Spleen (tissue), 7 donors: Measurements from ENCODE around the gene SLC26A11.

ENCODE experiments used
- POLR2A ChIP-seq, 3 donors: fragments of 450-650 bp; IDR thresholded peaks; one replicate each; pipeline ENCODE4 v1.5.1; 2017; ENCODE audit warnings: antibody characterized with exemption in 3 of 3, mild to moderate bottlenecking in 1 of 3
- TF ChIP-seq, protein P1 (sequence below), 11 experiments: fragments of 200-600 bp in 7 of 11; fragments of 450-650 bp in 4 of 11; sonication (generic) in 4 of 11; IDR thresholded peaks in 8 of 11; conservative IDR thresholded peaks in 3 of 11; 1 replicate in 7 of 11; 2 replicates in 4 of 11; pipeline versions ENCODE4 v1.4.0 to v1.8.0; 2016 to 2021; ENCODE audit warnings: antibody characterized with exemption in 11 of 11, inconsistent platforms in 4 of 11, mild to moderate bottlenecking in 1 of 11
- donor health status: DM: no; HTN: no; CAD: no; lungs with moderate emphysema.
- donor health status: DM: no; HTN: no; CAD: no.
- donor health status: DM: no; HTN: no; CAD: no.

DNA sequence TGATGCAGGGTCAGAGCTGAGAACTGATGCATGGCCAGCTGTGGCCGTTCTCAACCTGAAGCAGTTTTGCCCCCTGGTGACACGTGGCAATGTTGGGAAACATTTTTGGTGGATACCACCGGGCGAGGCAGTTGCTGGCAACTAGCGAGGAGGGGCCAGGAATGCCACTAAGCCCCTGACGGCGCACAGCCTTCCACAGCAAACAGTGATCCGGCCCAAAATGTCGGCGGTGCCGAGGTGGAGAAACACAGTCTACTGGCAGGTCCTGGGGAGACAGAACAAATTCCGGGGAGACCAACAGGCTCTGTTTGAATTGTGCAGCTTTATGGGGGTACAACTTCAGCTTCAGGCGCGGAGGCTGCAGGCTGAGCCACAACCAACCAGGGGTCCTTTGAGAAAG is 8.2 kb downstream of the SLC26A11 start:
- TF ChIP-seq POLR2A (IDR thresholded peaks at IDR 0.05): no peak
- TF ChIP-seq, protein P1, sequence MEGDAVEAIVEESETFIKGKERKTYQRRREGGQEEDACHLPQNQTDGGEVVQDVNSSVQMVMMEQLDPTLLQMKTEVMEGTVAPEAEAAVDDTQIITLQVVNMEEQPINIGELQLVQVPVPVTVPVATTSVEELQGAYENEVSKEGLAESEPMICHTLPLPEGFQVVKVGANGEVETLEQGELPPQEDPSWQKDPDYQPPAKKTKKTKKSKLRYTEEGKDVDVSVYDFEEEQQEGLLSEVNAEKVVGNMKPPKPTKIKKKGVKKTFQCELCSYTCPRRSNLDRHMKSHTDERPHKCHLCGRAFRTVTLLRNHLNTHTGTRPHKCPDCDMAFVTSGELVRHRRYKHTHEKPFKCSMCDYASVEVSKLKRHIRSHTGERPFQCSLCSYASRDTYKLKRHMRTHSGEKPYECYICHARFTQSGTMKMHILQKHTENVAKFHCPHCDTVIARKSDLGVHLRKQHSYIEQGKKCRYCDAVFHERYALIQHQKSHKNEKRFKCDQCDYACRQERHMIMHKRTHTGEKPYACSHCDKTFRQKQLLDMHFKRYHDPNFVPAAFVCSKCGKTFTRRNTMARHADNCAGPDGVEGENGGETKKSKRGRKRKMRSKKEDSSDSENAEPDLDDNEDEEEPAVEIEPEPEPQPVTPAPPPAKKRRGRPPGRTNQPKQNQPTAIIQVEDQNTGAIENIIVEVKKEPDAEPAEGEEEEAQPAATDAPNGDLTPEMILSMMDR (IDR thresholded peaks at IDR 0.05 in 8 of 11, conservative IDR thresholded peaks at IDR 0.05 in 3 of 11): no peak
